ENCODE data around the gene SLC1A3. TPM values are rescaled to one million over a fixed set of nuclear protein-coding genes. Genes with fewer than 3 reads are reported as not detected.

The SLC1A3 gene
- total RNA-seq, 1 experiment from 2014 or later = 18.6 TPM

DNA sequence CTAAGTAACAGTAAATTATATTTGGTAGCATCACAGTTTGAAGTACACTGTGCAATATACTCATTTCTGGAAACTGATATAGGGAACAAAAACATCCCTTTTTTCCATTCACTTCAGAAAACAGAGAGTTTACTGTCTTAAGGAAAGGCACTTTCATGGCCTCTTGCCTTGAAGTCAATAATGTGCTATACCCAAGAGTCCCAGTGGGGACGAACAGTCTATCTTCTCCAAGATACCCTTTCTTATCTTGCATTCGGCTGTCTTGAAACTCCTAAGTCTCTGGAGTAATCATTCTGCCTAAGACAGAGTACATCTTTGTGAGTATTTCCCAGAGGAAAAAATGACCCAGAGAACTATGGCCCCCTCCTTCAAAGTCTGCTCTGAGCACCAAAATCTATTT, 107.1 kb downstream of the SLC1A3 start:
- H3K27me3 ChIP-seq (ENCODE audit: insufficient read depth, low read length) = no peaks in the 10 kb centered on the region
- H4K91ac ChIP-seq (ENCODE audit: insufficient read length, low read depth, low read length) = no peak overlapping the region
- no peak overlapping the region for H3K14ac ChIP-seq (ENCODE audit: insufficient read depth, low read length)
- no peak overlapping the region for H2AFZ ChIP-seq (ENCODE audit: low read length)
- Mint-ChIP-seq H3K36me3 (ENCODE audit: insufficient read depth in 1 of 3, low read depth in 3 of 3) (no peaks in the 10 kb centered on the region), H3K9me3 (no peaks in the 10 kb centered on the region), H3K4me1 (peaks cover 0 to 3% of the 10 kb centered on the region in 2 experiments; a peak in 1 of 4 replicates), H3K27me3 (ENCODE audit: low read depth) (peaks cover 5% of the 10 kb centered on the region; the same call in 1 of the 2 replicates), H3K4me3 (no peak overlapping the region), H3K27ac (no peak overlapping the region)
- no peak overlapping the region for H2BK20ac ChIP-seq (ENCODE audit: low read depth, low read length, poor library complexity, severe bottlenecking)
- no peak overlapping the region for H3K9ac ChIP-seq (ENCODE audit: extremely low read depth, insufficient read length, low read length)
- H4K20me1 ChIP-seq (ENCODE audit: control insufficient read depth, insufficient read depth, insufficient read length) = no peaks in the 10 kb centered on the region
- H3K4me1 ChIP-seq (ENCODE audit: insufficient read depth, low read length) = no peaks in the 10 kb centered on the region
- H3K23ac ChIP-seq (ENCODE audit: insufficient read length, low read depth, low read length) = no peak overlapping the region
- H3K9me3 ChIP-seq (ENCODE audit: control insufficient read depth, low read depth, low read length) = no peaks in the 10 kb centered on the region
- WGBS (ENCODE audit: extremely low coverage, insufficient read length, low lambda C conversion rate) = no CpG with 5 or more reads among the region's 2 CpGs
- H2BK120ac ChIP-seq (ENCODE audit: low read depth, low read length, poor library complexity, severe bottlenecking) = no peak overlapping the region
- H4K8ac ChIP-seq (replicated peaks; ENCODE audit: insufficient read length, low read depth, low read length) = no peak overlapping the region
- no peak overlapping the region for H3K27ac ChIP-seq (ENCODE audit: insufficient read length, low read depth, low read length)
- H3K4ac ChIP-seq (ENCODE audit: low read depth, low read length) = no peak overlapping the region
- H4K5ac ChIP-seq (ENCODE audit: insufficient read length, low read depth, low read length) = no peak overlapping the region
- no peak overlapping the region for H3K4me2 ChIP-seq (ENCODE audit: insufficient read depth, insufficient read length, low read length)
- TF ChIP-seq, protein P1, sequence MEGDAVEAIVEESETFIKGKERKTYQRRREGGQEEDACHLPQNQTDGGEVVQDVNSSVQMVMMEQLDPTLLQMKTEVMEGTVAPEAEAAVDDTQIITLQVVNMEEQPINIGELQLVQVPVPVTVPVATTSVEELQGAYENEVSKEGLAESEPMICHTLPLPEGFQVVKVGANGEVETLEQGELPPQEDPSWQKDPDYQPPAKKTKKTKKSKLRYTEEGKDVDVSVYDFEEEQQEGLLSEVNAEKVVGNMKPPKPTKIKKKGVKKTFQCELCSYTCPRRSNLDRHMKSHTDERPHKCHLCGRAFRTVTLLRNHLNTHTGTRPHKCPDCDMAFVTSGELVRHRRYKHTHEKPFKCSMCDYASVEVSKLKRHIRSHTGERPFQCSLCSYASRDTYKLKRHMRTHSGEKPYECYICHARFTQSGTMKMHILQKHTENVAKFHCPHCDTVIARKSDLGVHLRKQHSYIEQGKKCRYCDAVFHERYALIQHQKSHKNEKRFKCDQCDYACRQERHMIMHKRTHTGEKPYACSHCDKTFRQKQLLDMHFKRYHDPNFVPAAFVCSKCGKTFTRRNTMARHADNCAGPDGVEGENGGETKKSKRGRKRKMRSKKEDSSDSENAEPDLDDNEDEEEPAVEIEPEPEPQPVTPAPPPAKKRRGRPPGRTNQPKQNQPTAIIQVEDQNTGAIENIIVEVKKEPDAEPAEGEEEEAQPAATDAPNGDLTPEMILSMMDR (conservative IDR thresholded peaks at IDR 0.05) = no peak
- H3K56ac ChIP-seq (ENCODE audit: insufficient read length, low read depth, low read length) = no peak overlapping the region
- no peaks in the 10 kb centered on the region for H3K79me2 ChIP-seq (ENCODE audit: insufficient read depth, low read length)
- no peak overlapping the region for H2BK12ac ChIP-seq (ENCODE audit: insufficient read length, low read depth, low read length)
- no peak overlapping the region for H3K18ac ChIP-seq (ENCODE audit: insufficient read length, low read depth, low read length)
- H3K23me2 ChIP-seq (ENCODE audit: insufficient read length, low read depth, low read length, poor library complexity, severe bottlenecking) = no peaks in the 10 kb centered on the region
- no peak overlapping the region for H3T11ph ChIP-seq (ENCODE audit: low read length)
- DNase-seq = no peak
- H2AK5ac ChIP-seq (ENCODE audit: insufficient read length, low read length) = no peak overlapping the region
- H2BK5ac ChIP-seq (ENCODE audit: insufficient read length, low read length) = no peak overlapping the region
- H3K79me1 ChIP-seq (ENCODE audit: insufficient read depth, low read depth, low read length, poor library complexity, severe bottlenecking) = no peaks in the 10 kb centered on the region
- no peak overlapping the region for H2BK15ac ChIP-seq (ENCODE audit: low read depth, low read length)

Measured in H9 (cell line).